H54 (cell line): ENCODE measurements around the gene REXO1.

Experiments
- DNase-seq: peaks from one replicate; pipeline ENCODE4 v3.0.0; 2011; ENCODE audit warnings: low spot score, mixed read lengths; ENCODE audit not compliant: insufficient read length
- FAIRE-seq: peaks from 3 replicates; lab custom pipeline; 2011; peaks lifted over from hg19 to GRCh38; lab: Jason Lieb, UNC
- POLR2A ChIP-seq: IDR thresholded peaks from 2 replicates; pipeline ENCODE4 v1.6.1; 2011; ENCODE audit warnings: low read depth, mild to moderate bottlenecking, low read length

The REXO1 gene

GRCh38 chr19:1816530-1817298 lies 31.6 kb downstream of the REXO1 start:
- DNase-seq = no peak
- no peak for FAIRE-seq
- no peak for TF ChIP-seq POLR2A

GRCh38 chr19:1815605-1816529 lies 32.4 kb downstream of the REXO1 start:
- TF ChIP-seq POLR2A = no peak
- no peak for FAIRE-seq
- DNase-seq = no peak

- no peak for TF ChIP-seq POLR2A
- DNase-seq (no peak), FAIRE-seq (no peak)
Observed at GRCh38 chr19:1814833-1815604, 33.3 kb downstream of the REXO1 start.

- FAIRE-seq (no peak), DNase-seq (no peak)
- no peak for TF ChIP-seq POLR2A
Observed at GRCh38 chr19:1814391-1814790, 33.9 kb downstream of the REXO1 start.

- no peak for TF ChIP-seq POLR2A
- DNase-seq = no peak
- FAIRE-seq = no peak
Observed at GRCh38 chr19:1813192-1814182, 34.8 kb downstream of the REXO1 start.

- FAIRE-seq (peak; percentile 75), DNase-seq (peak; percentile 98)
- TF ChIP-seq POLR2A = peak; percentile 6
Observed at GRCh38 chr19:1812426-1813191, 35.7 kb downstream of the REXO1 start.

- peak; percentile 36 for TF ChIP-seq POLR2A
- no peak for FAIRE-seq
- no peak for DNase-seq
Observed at GRCh38 chr19:1811942-1812425, 36.3 kb downstream of the REXO1 start, which contains the start of gene ATP8B3. TSS of gene ATP8B3 (minus strand) at chr19:1812276. CDS start at chr19:1811736, 540 bp downstream.

- TF ChIP-seq POLR2A = peak; percentile 46; the same call in 1 of the 2 replicates
- DNase-seq (peak; percentile 99), FAIRE-seq (peak; percentile 80)
Observed at GRCh38 chr19:1811472-1811894, 36.8 kb downstream of the REXO1 start.

GRCh38 chr19:1810439-1811160 lies 37.7 kb downstream of the REXO1 start:
- no peak for DNase-seq
- FAIRE-seq = no peak

GRCh38 chr19:1809678-1810077 lies 38.6 kb downstream of the REXO1 start:
- FAIRE-seq = no peak
- DNase-seq = no peak
- TF ChIP-seq POLR2A = no peak

More at GRCh38 chr19:1810439-1811160, 37.7 kb downstream of the REXO1 start:
- TF ChIP-seq POLR2A = no peak

- no peak for TF ChIP-seq POLR2A
- FAIRE-seq (no peak), DNase-seq (no peak)
Observed at GRCh38 chr19:1808395-1808731, 39.9 kb downstream of the REXO1 start.
